VCaP (cell line): ENCODE data around the gene PLCG1.

ENCODE experiments used
- H3K27ac ChIP-seq: fragments of 450-650 bp; 2 replicates; pipeline ENCODE4 v1.5.1; 2017
- CTCF ChIP-seq: fragments of 450-650 bp; conservative IDR thresholded peaks from 2 replicates; pipeline ENCODE4 v1.5.1; 2017; ENCODE audit warnings: mild to moderate bottlenecking, moderate library complexity

The PLCG1 gene

GRCh38 chr20:41135187-41135887 is 2.0 kb upstream of the PLCG1 start:
- TF ChIP-seq CTCF: peak; percentile 89

GRCh38 chr20:41135888-41136679 is 1.3 kb upstream of the PLCG1 start:
- H3K27ac ChIP-seq: peak overlapping the region; percentile 90
- no peak for TF ChIP-seq CTCF

More at GRCh38 chr20:41135187-41135887, 2.0 kb upstream of the PLCG1 start:
- H3K27ac ChIP-seq: no peak overlapping the region

DNA sequence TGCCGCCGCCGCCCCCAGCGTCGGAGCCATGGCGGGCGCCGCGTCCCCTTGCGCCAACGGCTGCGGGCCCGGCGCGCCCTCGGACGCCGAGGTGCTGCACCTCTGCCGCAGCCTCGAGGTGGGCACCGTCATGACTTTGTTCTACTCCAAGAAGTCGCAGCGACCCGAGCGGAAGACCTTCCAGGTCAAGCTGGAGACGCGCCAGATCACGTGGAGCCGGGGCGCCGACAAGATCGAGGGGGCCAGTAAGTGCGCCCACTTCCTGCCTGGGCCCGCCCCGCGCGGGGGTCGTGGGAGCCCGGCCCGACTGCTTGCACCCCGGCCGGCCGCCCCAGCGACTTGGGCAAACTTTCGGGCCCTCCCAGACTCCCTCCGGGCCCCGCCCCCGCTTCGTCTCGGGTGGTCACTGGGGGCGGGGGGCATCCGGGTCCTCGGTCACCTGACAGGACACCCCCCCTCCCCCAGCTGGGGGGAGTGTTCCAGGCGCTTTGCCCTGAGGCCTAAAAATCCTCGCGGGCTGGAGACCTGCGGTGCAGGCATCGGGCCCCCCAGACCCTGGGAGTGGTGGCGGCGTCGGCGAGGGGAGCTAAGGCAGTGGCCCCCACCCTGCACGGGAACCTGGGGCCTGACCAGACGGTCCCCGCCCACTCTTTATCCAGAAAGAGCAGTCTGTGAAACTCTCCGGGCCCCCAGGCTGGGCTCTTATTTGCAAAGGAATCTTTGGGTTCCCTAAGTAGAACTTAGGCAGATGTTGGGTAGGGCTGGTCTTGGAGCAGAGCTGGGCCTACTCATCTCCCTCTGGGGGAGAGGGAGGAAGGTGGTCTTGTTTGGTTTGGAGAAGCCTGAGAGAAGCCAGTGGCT is 501 bp downstream of the PLCG1 start:
- peak overlapping the region; percentile 90 for H3K27ac ChIP-seq
- TF ChIP-seq CTCF: no peak

DNA sequence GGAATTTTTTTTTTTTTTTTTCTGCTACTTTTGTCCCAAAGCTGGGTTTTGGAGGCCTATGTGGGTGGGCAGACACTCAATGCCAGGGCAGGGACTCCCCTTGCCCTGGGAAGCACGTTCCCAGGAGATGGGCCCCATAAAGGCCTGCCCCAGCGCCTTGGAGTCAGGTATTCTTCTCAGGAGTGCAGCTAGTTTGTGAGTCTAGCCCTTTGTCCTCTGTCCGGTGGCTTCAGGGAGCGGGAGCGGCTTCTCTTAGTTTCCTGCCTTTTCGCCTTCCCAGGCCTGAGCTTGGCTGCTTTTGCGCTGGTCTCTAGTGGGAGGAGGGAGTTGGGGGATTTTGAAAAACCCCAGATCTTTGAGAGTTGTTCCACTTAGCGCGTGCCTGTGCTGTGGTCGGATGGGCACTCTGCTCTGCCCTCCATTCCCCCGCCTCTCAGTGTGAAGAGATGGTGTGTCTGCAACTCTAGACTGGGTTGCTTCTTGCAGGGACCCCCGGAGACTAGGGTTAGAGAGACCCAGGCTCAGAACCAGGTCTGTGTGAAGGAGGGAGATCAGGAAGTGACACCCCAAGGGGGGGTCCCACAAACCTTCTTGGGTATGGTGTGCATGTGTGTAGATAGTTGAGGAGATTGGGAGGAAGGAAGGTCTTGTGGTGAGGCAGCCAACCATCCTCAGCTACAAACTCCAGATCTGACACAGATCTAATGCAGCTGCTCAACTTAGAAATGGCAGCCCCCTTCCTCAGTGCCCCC is 1.3 kb downstream of the PLCG1 start:
- TF ChIP-seq CTCF: no peak
- H3K27ac ChIP-seq: peak overlapping the region; percentile 90

DNA sequence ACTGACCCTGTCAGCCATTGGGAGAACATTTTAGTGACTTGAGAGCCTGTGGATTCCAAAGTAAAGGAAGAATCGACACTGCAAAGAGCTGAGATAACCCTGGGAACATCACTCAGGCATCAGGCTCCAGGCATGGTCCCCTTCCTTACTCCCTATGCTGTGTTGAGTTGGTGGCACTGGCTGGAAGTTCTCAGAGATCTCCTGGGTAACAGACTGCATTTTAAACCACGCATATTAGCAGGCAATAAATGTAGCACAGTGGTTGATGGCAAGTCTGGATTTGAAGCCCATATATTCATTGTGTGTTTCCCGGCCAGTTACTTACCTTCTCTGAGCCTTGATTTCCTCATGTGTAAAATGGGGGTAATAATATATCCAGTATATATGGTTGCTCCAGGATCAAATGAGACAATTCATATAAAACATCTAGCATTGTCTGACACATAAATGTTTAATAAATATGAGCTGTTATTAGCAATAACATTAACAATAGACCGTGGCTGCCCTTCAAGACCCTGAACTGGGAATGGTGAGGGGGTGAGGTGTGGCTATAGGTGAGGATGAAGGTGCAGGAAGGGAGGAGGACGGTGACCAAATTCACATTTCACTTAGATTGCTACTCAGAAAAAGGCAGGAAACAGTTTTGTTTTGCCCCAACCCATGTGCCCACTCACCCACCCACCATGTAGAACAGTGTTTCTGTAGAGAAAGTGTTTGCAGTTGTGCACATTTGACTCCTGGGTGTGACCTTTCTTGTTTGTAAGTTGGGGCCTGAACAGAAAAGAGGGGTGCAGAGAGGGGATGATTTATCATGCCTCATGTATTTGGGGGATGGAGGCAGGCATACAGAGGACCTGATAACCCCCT is 2.1 kb downstream of the PLCG1 start:
- H3K27ac ChIP-seq: peak overlapping the region; percentile 90; the same call in 1 of the 2 replicates
- no peak for TF ChIP-seq CTCF

GRCh38 chr20:41140226-41141133 is 3.1 kb downstream of the PLCG1 start:
- TF ChIP-seq CTCF: no peak
- no peak overlapping the region for H3K27ac ChIP-seq
